IgD-negative memory B cell (primary cell): ENCODE results near the gene NR4A3. TPM values are rescaled to one million over a fixed set of nuclear protein-coding genes. Genes with fewer than 3 reads are reported as not detected.
"Not testable (repeated sequence)": the region's sequence is repeated elsewhere in the genome, so short reads cannot be mapped to it uniquely, and the experiment has no call there.

Experiments
- H3K27ac Mint-ChIP-seq, 3 donors: one replicate each; pipeline ENCODE4 v1.8.0; 2020 to 2022; ENCODE audit warnings: mild to moderate bottlenecking in 3 of 3, mixed read lengths in 3 of 3, moderate library complexity in 1 of 3
- H3K27me3 Mint-ChIP-seq: one replicate; pipeline ENCODE4 v1.8.0; 2021; ENCODE audit warnings: mixed read lengths
- H3K36me3 Mint-ChIP-seq: one replicate; pipeline ENCODE4 v1.8.0; 2020; ENCODE audit warnings: mild to moderate bottlenecking, mixed read lengths
- H3K4me1 Mint-ChIP-seq, 3 donors: one replicate each; pipeline ENCODE4 v1.8.0; 2020 to 2022; ENCODE audit warnings: mixed read lengths in 3 of 3, mild to moderate bottlenecking in 1 of 3
- H3K4me3 Mint-ChIP-seq, 4 donors: one replicate each; pipeline ENCODE4 v1.8.0; 2020 to 2022; ENCODE audit warnings: mild to moderate bottlenecking in 4 of 4, mixed read lengths in 4 of 4, moderate library complexity in 3 of 4
- H3K9me3 Mint-ChIP-seq, 3 donors: one replicate each; pipeline ENCODE4 v1.8.0; 2020 to 2021; ENCODE audit warnings: mixed read lengths in 3 of 3, mild to moderate bottlenecking in 1 of 3
- polyA plus RNA-seq: library from polyadenylated mRNA; unstranded; fragments of 300-500 nt; fragmentation: Illumina TruSeq; gene quantifications from one replicate; pipeline ENCODE4 v1.2.3, GENCODE V29; 2021

NR4A3 gene
- 0.60 TPM for polyA plus RNA-seq

DNA sequence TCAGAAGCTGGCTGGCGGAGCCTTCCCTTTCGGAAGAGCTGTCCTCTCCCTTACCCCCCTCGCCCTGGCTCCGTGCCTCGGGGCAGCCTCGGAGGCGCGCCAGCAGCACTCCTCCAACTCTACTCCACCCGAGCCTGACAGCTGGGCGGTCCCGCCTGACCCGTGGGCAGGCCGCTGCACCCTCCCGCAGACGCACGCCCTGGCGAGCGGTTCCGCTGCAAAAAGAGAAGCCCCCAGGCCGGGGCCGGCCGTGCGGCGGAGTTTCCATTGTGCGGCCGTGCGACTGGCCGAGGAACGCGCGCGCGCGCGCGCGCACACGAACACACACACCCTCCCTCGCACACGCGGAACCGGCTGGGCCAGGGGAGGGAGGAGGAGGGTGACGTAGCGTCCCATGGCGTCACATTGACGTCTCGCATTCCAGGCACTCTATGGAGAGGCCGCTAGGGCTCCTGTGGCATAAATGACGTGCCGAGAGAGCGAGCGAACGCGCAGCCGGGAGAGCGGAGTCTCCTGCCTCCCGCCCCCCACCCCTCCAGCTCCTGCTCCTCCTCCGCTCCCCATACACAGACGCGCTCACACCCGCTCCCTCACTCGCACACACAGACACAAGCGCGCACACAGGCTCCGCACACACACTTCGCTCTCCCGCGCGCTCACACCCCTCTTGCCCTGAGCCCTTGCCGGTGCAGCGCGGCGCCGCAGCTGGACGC, at the start of gene NR4A3:
Gene NR4A3, plus strand, starts transcription at position 490 of the 713 bp plus-strand sequence. CDS start 6,158 bp downstream, outside the sequence.
- H3K27me3 Mint-ChIP-seq, result peaks cover 42% of the 10 kb centered on the region
- H3K9me3 Mint-ChIP-seq, result no peaks in the 10 kb centered on the region
- peak within 1 kb of the TSS; percentile 99 for H3K27ac Mint-ChIP-seq
- H3K4me1 Mint-ChIP-seq, result peaks cover 27 to 36% (median 36%) of the 10 kb centered on the region in 3 donors
- H3K36me3 Mint-ChIP-seq, result no peaks in the 10 kb centered on the region
- peak within 1 kb of the TSS; percentile 94 to 100 (median 98) for H3K4me3 Mint-ChIP-seq

DNA sequence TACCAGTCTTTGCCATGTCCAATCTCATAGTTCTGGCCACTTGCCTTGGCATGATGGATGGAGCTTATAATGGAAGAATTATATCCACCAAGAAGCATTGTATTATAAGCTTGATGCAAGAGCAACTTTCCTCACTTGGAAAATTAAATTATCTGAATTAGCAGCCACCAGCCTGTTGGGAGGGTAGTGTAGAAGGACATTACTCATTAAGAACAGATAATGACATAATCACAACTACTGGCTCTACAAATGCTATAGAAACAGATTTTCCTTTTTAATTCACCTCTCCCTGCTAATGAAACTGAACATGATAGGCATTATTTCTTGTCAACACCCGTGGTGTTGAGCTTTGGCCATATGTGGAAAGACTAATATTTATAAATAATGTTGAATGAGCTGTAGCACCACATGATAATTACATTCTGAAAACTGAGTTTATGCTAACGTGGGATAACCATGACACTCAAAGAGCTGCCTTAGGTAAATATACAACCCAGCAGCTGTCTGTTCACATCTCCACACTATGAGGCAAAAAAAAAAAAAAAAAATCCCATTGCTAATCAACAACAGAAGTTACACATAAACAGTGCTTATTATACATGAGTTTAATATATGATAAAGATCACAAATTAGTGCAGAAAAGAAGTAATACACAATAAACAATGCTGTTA, 48.1 kb upstream of the NR4A3 start:
- H3K27ac Mint-ChIP-seq, result no peak overlapping the region
- no peak overlapping the region for H3K4me3 Mint-ChIP-seq

DNA sequence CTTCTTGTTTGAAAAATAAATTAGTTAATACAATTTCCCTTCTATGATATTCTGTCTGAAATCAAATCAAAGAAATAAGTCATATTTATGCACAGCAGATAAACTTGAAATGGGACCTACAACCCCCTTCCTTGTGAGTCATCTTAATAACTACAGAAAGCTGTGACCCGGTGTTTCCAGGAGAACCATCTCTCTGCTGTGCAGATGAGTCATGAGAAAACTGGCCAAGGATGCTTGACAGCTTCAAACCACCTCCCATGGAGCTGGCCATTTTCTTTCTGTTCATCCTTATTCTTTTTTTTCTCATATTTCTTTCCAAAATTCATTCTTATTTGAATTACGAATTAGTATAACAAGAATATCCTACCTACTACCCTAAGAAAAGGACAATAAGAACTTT, 43.4 kb upstream of the NR4A3 start:
- H3K9me3 Mint-ChIP-seq, result no peaks in the 10 kb centered on the region
- no peak overlapping the region for H3K27ac Mint-ChIP-seq
- no peaks in the 10 kb centered on the region for H3K36me3 Mint-ChIP-seq
- peaks cover 3% of the 10 kb centered on the region for H3K27me3 Mint-ChIP-seq
- H3K4me1 Mint-ChIP-seq, result peaks cover 5 to 8% (median 6%) of the 10 kb centered on the region in 3 donors
- H3K4me3 Mint-ChIP-seq, result no peak overlapping the region

More for the DNA sequence above, 48.1 kb upstream of the NR4A3 start:
- no peaks in the 10 kb centered on the region for H3K4me1 Mint-ChIP-seq
- H3K27me3 Mint-ChIP-seq, result peaks cover 2% of the 10 kb centered on the region
- H3K9me3 Mint-ChIP-seq, result no peaks in the 10 kb centered on the region
- H3K36me3 Mint-ChIP-seq, result no peaks in the 10 kb centered on the region

DNA sequence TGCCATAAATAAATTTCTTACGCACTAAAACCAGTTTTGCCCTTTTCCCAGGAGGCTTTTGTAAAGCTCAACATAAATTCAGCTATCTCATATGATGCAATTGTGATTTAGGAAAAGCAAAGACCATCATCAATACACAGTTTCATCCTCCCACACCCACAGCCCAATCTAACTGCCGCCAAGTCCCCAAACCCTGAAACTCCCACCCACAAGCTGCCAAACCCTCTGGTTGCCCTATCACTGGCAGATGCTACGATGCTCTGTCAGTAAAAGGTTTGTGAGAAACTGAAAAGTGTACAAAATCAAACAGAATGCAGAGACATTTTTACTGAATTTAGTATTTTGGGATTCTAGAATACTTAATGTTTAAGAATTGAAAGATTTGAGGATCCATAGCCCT, 42.8 kb upstream of the NR4A3 start:
- H3K9me3 Mint-ChIP-seq, result no peaks in the 10 kb centered on the region
- H3K36me3 Mint-ChIP-seq, result no peaks in the 10 kb centered on the region
- H3K27me3 Mint-ChIP-seq, result peaks cover 3% of the 10 kb centered on the region
- H3K27ac Mint-ChIP-seq, result no peak overlapping the region
- peaks cover 6 to 9% (median 7%) of the 10 kb centered on the region in 3 donors for H3K4me1 Mint-ChIP-seq
- no peak overlapping the region for H3K4me3 Mint-ChIP-seq

DNA sequence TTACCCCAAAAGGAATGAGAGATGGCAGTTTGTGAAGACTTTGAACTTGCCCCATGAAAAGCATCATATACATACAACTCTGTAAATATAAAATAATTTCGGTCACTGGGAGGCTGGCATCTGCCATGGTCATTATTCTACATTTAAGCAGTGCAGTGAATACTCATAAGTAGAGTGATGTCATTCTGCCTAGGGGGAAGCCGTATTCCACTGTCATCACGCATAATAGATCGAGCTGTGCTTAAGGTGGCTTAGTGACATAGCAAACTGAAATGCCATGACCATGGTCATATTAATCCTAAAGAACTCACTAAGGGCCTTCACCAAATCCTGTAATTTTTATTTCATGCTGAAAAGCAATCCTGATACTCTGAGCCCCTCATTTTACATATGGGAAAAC, 42.4 kb upstream of the NR4A3 start:
- peaks cover 3% of the 10 kb centered on the region for H3K27me3 Mint-ChIP-seq
- H3K27ac Mint-ChIP-seq, result no peak overlapping the region
- peaks cover 6 to 9% (median 7%) of the 10 kb centered on the region in 3 donors for H3K4me1 Mint-ChIP-seq
- H3K4me3 Mint-ChIP-seq, result no peak overlapping the region
- no peaks in the 10 kb centered on the region for H3K9me3 Mint-ChIP-seq
- H3K36me3 Mint-ChIP-seq, result no peaks in the 10 kb centered on the region

DNA sequence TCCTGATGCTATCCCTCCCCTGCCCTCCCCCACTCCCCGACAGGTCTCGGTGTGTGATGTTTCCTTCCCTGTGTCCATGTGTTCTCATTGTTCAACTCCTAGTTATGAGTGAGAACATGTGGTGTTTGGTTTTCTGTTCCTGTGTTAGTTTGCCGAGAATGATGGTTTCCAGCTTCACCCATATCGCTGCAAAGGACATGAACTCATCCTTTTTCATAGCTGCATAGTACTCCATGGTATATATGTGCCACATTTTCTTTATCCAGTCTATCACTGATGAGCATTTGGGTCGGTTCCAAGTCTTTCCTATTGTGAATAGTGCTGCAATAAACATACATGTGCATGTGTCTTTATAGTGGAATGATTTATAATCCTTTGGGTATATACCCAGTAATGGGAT, 39.3 kb upstream of the NR4A3 start:
- not testable (repeated sequence) for H3K4me1 Mint-ChIP-seq, H3K27me3 Mint-ChIP-seq, H3K27ac Mint-ChIP-seq, H3K4me3 Mint-ChIP-seq, H3K36me3 Mint-ChIP-seq, H3K9me3 Mint-ChIP-seq

DNA sequence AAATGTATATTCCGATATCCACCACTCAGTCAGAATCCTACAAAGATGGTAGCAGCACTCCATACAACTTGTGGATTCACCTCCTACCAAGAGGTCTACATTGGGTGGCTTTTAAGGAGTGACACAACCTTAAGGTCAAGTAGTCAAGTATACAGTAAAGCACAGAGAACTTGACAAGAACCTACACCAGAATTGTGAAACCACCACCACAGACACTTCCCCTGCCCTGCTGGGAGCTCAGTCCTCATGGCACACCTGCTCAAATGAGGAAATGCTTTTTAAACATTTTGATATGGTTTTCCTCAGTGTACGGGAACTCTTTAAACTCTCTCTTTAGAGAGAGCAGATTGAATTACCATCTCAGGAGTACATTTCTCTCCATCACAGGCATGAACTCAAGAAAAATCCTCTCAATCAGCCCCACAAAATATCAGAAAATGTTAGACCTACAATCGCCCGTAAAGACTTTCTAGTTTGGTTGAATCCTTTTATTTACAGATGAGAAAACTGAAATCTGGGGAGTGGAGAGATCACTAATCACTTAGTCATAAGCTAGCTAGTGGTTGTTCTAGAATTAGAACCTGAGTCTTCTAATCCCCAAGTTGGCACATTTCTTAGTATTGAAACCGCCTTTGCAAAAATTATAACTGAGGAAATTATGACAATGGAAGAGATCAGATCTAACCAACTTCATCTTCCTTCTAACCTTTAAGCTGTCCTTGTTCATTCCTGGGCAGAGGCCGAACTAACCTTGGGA, 38.5 kb upstream of the NR4A3 start:
- Mint-ChIP-seq H3K4me3 (no peak overlapping the region), H3K27ac (no peak overlapping the region), H3K27me3 (peaks cover 3% of the 10 kb centered on the region), H3K36me3 (peaks cover 2% of the 10 kb centered on the region), H3K9me3 (no peaks in the 10 kb centered on the region), H3K4me1 (peaks cover 7 to 9% (median 9%) of the 10 kb centered on the region in 3 donors)

DNA sequence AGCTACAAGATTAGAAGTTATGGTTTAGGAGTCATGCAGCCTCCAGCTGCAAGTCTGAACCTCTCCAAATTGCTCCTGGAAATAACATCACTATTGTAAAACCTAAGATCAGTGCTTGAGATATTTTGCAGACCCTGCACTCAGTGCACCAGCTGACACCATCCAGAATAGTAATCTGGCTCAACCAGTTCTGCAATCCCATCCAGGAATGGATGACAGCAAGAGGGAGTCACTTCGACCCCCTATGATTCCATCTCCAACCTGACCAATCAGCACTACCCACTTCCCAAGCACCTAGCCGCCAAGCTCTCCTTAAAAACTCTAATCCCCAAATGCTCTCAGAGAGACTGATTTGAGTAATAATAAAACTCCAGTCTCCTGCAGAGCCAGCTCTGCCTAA, 37.9 kb upstream of the NR4A3 start:
- Mint-ChIP-seq H3K4me1 (peaks cover 7 to 9% (median 9%) of the 10 kb centered on the region in 3 donors), H3K36me3 (peaks cover 2% of the 10 kb centered on the region), H3K27ac (no peak overlapping the region), H3K9me3 (no peaks in the 10 kb centered on the region), H3K27me3 (peaks cover 3% of the 10 kb centered on the region), H3K4me3 (no peak overlapping the region)

DNA sequence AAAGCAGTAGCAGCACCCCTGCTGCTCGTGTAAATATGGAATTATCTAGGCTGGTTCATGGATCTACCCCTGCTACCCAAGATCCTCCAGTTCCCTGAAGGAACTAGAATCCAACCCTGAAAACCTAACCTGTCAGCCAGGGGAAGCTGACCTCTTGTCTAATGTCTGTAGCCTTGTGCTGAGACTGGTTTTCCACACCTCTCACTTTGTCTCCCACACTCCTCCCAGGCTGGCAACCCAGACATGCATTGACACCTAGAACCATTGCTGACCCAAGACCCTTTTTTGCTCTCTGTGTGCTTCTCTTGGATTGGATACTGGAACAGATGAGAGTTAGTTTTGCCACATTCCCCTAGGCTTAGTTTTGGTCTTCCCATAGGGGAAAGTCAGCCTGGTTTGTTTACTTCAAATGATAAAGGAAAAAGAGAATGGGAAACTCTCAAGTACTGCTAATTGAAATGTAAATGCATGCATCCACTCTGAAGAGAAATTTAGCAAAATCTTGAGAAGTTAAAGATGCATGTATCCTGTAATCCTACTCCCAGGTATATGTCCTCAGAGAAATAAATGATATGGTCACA, 36.6 kb upstream of the NR4A3 start:
- no peaks in the 10 kb centered on the region for H3K9me3 Mint-ChIP-seq
- H3K4me3 Mint-ChIP-seq, result no peak overlapping the region
- peaks cover 3% of the 10 kb centered on the region for H3K27me3 Mint-ChIP-seq

DNA sequence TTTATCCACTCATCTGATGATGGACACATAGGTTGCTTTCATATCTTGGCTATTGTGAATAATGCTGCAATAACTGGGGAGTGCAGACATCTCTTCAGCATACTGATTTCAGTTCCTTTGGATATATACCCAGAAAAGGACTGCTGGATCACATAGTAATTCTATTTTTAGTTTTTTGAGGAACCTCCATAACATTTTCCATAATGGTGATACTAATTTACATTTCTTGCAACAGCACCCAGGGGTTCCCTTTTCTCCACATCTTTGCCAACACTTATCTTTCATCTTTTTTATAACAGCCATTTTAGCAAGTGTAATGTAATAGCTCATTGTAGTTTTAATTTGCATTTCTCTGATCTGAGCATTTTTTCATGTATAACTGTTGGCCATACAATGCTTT, 34.1 kb upstream of the NR4A3 start:
- peaks cover 4% of the 10 kb centered on the region for H3K27me3 Mint-ChIP-seq
- H3K9me3 Mint-ChIP-seq, result no peaks in the 10 kb centered on the region
- H3K4me1 Mint-ChIP-seq, result peaks cover 7 to 9% (median 9%) of the 10 kb centered on the region in 3 donors
- H3K27ac Mint-ChIP-seq, result peak overlapping the region in 1 of 3 donors; percentile 82
- no peak overlapping the region for H3K4me3 Mint-ChIP-seq
- H3K36me3 Mint-ChIP-seq, result peaks cover 2% of the 10 kb centered on the region

More for the DNA sequence above, 36.6 kb upstream of the NR4A3 start:
- no peak overlapping the region for H3K27ac Mint-ChIP-seq
- peaks cover 7 to 9% (median 9%) of the 10 kb centered on the region in 3 donors for H3K4me1 Mint-ChIP-seq
- peaks cover 2% of the 10 kb centered on the region for H3K36me3 Mint-ChIP-seq

DNA sequence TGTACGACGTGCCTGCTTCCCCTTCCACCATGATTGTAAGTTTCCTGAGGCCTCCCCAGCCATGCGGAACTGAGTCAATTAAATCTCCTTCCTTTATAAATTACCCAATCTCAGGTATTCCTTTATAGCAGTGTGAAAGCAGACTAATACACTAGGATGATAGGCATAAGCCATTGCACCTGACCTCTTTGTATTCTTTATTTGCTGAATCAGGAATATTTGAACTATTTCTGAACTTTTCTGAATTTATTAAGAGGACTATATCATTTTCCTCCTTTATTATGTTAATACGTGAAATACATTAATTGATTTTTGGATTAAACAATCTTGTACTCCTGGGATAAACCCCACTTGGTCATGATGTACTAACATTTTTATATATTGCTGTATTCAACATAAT, 28.2 kb upstream of the NR4A3 start:
- Mint-ChIP-seq H3K27ac (no peak overlapping the region), H3K36me3 (peaks cover 4% of the 10 kb centered on the region), H3K27me3 (peaks cover 2% of the 10 kb centered on the region), H3K9me3 (peaks cover 0 to 2% (median 1%) of the 10 kb centered on the region in 3 donors), H3K4me3 (no peak overlapping the region), H3K4me1 (no peaks in the 10 kb centered on the region)

DNA sequence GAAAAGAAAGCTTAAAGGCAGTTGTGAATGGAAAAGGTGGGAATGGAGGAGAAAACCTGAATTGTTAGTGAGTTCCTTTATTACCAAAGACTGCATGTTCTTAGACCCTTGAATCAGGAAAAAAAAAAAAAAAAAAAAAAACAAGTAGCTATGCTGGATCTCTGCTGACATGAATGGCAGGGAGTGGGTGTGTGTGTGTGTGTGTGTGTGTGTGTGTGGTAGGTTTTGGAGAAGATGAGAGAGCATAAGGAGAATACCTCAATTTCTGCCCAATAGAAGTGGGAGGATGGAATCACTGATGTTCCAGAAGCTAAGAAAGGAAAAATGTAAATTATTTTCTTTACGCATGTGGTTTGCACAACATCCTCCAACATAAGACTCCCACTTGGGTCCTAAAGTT, 25.5 kb upstream of the NR4A3 start:
- no peak overlapping the region for H3K4me3 Mint-ChIP-seq
- no peaks in the 10 kb centered on the region for H3K27me3 Mint-ChIP-seq
- H3K4me1 Mint-ChIP-seq, result no peaks in the 10 kb centered on the region
- H3K9me3 Mint-ChIP-seq, result peaks cover 0 to 2% (median 1%) of the 10 kb centered on the region in 3 donors
- peaks cover 4% of the 10 kb centered on the region for H3K36me3 Mint-ChIP-seq
- no peak overlapping the region for H3K27ac Mint-ChIP-seq

DNA sequence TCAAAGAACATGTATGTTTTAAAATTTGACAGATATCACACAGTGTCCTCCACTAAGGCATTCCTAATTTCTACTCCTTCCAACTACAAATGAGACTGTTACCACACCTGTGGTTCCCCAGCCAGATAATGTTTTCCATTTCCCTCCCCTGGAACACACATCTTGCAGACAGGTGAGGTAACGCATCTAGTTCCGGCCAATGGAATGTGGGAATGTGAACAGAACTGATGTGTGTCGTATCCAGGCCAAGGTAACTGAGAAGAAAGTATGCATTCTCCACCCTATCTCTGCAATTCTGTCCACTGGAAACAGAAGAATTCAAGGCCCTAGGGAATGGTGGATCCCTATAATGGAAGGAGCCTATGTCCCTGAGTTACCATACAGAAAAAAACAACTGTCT, 19.9 kb upstream of the NR4A3 start:
- Mint-ChIP-seq H3K27me3 (no peaks in the 10 kb centered on the region), H3K27ac (no peak overlapping the region), H3K36me3 (peaks cover 5% of the 10 kb centered on the region), H3K9me3 (no peaks in the 10 kb centered on the region), H3K4me3 (no peak overlapping the region), H3K4me1 (no peaks in the 10 kb centered on the region)

DNA sequence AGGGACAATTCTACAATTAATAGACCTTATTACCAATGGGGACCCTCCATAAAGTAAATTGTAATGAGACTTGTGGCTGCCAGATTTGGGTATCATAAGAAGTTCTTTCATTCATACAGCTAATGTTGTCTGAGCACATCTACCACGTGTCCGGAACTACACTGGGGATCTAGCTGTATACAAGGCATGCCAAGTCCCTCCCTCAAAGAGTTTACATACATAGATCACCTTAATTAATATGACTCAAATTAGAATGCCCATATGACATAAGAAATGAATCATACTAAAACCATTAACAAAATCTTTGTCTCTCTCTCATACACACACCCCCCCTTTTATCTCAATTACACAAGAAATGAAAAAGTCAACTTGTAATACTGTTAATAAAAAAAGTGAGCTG, 18.0 kb upstream of the NR4A3 start:
- peaks cover 7% of the 10 kb centered on the region for H3K36me3 Mint-ChIP-seq
- no peaks in the 10 kb centered on the region for H3K9me3 Mint-ChIP-seq
- no peak overlapping the region for H3K4me3 Mint-ChIP-seq
- H3K27ac Mint-ChIP-seq, result no peak overlapping the region
- no peaks in the 10 kb centered on the region for H3K27me3 Mint-ChIP-seq
- peaks cover 2 to 5% (median 5%) of the 10 kb centered on the region in 3 donors for H3K4me1 Mint-ChIP-seq

DNA sequence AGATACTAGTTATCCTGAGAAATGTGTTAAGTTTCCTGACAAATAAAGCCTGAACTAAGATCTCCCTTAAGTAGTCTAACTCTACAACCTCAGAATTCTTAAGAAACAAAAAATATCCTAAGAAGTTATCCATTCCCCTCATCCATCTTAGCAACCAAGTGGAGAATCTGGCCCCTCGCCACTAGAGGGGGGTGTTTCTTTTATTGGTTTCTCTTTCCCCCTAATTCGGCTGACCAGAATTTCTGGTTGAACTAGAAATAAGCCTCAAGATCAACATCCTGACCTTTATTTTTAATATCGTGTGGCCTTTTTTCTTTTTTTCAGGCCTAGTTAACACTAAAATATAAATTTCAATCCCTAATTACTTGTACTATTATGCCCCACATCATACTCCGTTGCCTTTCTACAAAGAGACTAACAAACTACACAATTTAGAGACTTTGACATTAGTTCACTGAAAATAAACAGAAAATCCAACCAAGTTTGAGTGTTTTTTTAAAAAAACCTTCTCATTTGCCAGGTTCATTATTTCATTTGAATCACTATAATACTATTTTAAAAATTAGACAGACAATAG, 14.3 kb upstream of the NR4A3 start:
- Mint-ChIP-seq H3K36me3 (peaks cover 11% of the 10 kb centered on the region), H3K27ac (peak overlapping the region in 1 of 3 donors; percentile 9), H3K4me3 (no peak overlapping the region), H3K4me1 (peaks cover 5 to 15% (median 12%) of the 10 kb centered on the region in 3 donors), H3K9me3 (no peaks in the 10 kb centered on the region), H3K27me3 (no peaks in the 10 kb centered on the region)
